Activated naive CD4-positive, alpha-beta T cell treated with anti-CD3 and anti-CD28 coated beads, Interleukin-2, amount 10 ng/mL, durations not matched to agents 7 days and 5 days (primary cell): ENCODE data around the gene SPATA2.

Source experiments
- CTCF ChIA-PET: fragments of 350-600 bp; sonication (Branson Sonifier 250); formaldehyde crosslinking; loops from one replicate; lab custom pipeline; 2021; ENCODE audit warnings: antibody characterized with exemption; lab: Charles Lee
- DNase-seq: peaks from one replicate; pipeline ENCODE4 v3.0.0-alpha.2; 2020
- H3K27ac Mint-ChIP-seq: one replicate; pipeline ENCODE4 v1.8.0; 2021; ENCODE audit warnings: mild to moderate bottlenecking, moderate library complexity, mixed read lengths
- H3K27me3 Mint-ChIP-seq: one replicate; pipeline ENCODE4 v1.8.0; 2021; ENCODE audit warnings: mild to moderate bottlenecking, mixed read lengths
- H3K36me3 Mint-ChIP-seq: one replicate; pipeline ENCODE4 v1.8.0; 2021; ENCODE audit warnings: mixed read lengths
- H3K4me1 Mint-ChIP-seq: one replicate; pipeline ENCODE4 v1.8.0; 2021; ENCODE audit warnings: mixed read lengths
- H3K4me3 Mint-ChIP-seq: one replicate; pipeline ENCODE4 v1.8.0; 2021; ENCODE audit warnings: mild to moderate bottlenecking, moderate library complexity, mixed read lengths
- H3K9me3 Mint-ChIP-seq: one replicate; pipeline ENCODE4 v1.8.0; 2021; ENCODE audit warnings: mixed read lengths

SPATA2 gene

GRCh38 chr20:49858076-49858585 is 57.2 kb downstream of the SPATA2 start:
- DNase-seq = no peak
- Mint-ChIP-seq H3K36me3 (peaks cover 44% of the 10 kb centered on the region), H3K4me3 (no peak overlapping the region), H3K4me1 (peaks cover 11% of the 10 kb centered on the region), H3K9me3 (no peaks in the 10 kb centered on the region), H3K27me3 (no peaks in the 10 kb centered on the region), H3K27ac (no peak overlapping the region)
- CTCF ChIA-PET = interaction anchor here (0.8 to 0.9 kb wide), 2 partner anchors 12 to 317 kb away, joined by 4 read pairs; no protein-coding TSS in a partner anchor

DNA sequence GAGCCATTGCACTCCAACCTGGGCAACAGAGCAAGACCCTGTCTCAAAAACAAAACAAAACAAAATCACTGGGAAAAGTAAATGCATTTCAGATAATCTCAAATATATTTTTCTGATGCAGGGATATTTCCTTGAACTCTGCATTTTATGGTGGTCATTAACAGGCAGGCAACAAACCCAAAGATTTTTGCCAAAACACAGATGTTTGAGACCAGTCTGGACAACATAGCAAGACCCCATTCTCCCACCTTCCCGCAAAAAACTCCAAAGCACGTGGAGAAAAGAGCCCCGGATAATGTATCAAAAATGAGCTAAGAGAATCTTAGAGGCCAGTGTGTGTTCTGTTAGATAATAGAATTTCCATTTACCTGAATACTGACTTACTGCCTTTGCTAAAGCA is 58.4 kb downstream of the SPATA2 start:
- H3K36me3 Mint-ChIP-seq = peaks cover 48% of the 10 kb centered on the region
- CTCF ChIA-PET = interaction anchor here (0.6 to 1.3 kb wide), 2 partner anchors 13 to 170 kb away, joined by 3 to 4 read pairs; no protein-coding TSS in a partner anchor
- peaks cover 15% of the 10 kb centered on the region for H3K4me1 Mint-ChIP-seq
- no peaks in the 10 kb centered on the region for H3K27me3 Mint-ChIP-seq
- H3K27ac Mint-ChIP-seq = no peak overlapping the region
- DNase-seq = no peak
- H3K9me3 Mint-ChIP-seq = no peaks in the 10 kb centered on the region
- no peak overlapping the region for H3K4me3 Mint-ChIP-seq

- no peak for DNase-seq
- Mint-ChIP-seq H3K27me3 (no peaks in the 10 kb centered on the region), H3K9me3 (no peaks in the 10 kb centered on the region), H3K27ac (no peak overlapping the region), H3K4me1 (peaks cover 31% of the 10 kb centered on the region), H3K36me3 (peaks cover 46% of the 10 kb centered on the region), H3K4me3 (no peak overlapping the region)
- CTCF ChIA-PET = interaction anchor here (1.0 kb wide), 1 partner anchor 8 kb away, joined by 3 read pairs; no protein-coding TSS in a partner anchor
Observed at GRCh38 chr20:49854190-49854875, 61.0 kb downstream of the SPATA2 start.

DNA sequence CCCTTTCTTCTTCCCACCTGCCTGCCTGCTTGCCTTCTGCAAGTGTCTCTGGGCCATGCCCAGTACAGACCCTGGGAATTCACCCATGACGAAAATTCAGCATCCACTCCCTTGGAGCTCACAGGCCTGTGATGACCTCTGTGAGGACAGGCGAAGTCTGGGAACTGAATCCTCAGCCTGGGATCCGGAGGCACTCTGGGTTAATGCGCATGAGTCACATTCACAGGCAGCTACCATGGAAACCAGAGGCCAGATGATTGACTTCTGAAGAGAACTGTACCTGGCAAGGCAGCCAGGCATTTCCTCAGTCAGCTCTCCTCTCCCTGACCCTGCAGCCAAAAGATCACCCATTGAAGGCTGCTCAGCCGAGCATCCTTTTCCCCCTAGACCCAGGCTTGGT is 61.7 kb downstream of the SPATA2 start:
- H3K27ac Mint-ChIP-seq = no peak overlapping the region
- no peaks in the 10 kb centered on the region for H3K9me3 Mint-ChIP-seq
- no peak overlapping the region for H3K4me3 Mint-ChIP-seq
- H3K27me3 Mint-ChIP-seq = no peaks in the 10 kb centered on the region
- H3K36me3 Mint-ChIP-seq = peaks cover 50% of the 10 kb centered on the region
- CTCF ChIA-PET = interaction anchor here (0.6 kb wide), 1 partner anchor 325 kb away, joined by 3 read pairs; no protein-coding TSS in a partner anchor
- H3K4me1 Mint-ChIP-seq = peaks cover 35% of the 10 kb centered on the region
- no peak for DNase-seq
